ENCODE data around the gene MZT2A. TPM values are rescaled to one million over a fixed set of nuclear protein-coding genes. Genes with fewer than 3 reads are reported as not detected.
"Not testable (repeated sequence)": the region's sequence is repeated elsewhere in the genome, so short reads cannot be mapped to it uniquely, and the experiment has no call there.

The MZT2A gene
- total RNA-seq, 4 donors from 2014 or later = 24.2 to 36.1 (median 32.3) TPM

GRCh38 chr2:131530626-131531344 lies 38.6 kb upstream of the MZT2A start:
- H3K36me3 ChIP-seq; intact Hi-C loops (cut with DNase I; ENCODE audit: low total_unique reads); H3K4me3 ChIP-seq; H3K27me3 ChIP-seq; H3K27ac ChIP-seq; ATAC-seq; DNase-seq; H3K4me1 ChIP-seq; in situ Hi-C loops (cut with MboI; ENCODE audit: low sequenced_read_pairs in 4 of 4); H3K9me3 ChIP-seq: not testable (repeated sequence)

- H3K36me3 ChIP-seq; ATAC-seq; DNase-seq; H3K4me1 ChIP-seq; H3K27ac ChIP-seq; H3K9me3 ChIP-seq; H3K4me3 ChIP-seq; in situ Hi-C loops (cut with MboI; ENCODE audit: low sequenced_read_pairs in 4 of 4); intact Hi-C loops (cut with DNase I; ENCODE audit: low total_unique reads); H3K27me3 ChIP-seq: not testable (repeated sequence)
Observed at GRCh38 chr2:131529864-131530445, 37.8 kb upstream of the MZT2A start.

GRCh38 chr2:131528981-131529863 lies 37.0 kb upstream of the MZT2A start:
- H3K27me3 ChIP-seq; in situ Hi-C loops (cut with MboI; ENCODE audit: low sequenced_read_pairs in 4 of 4); H3K9me3 ChIP-seq; ATAC-seq; intact Hi-C loops (cut with DNase I; ENCODE audit: low total_unique reads); DNase-seq; H3K4me1 ChIP-seq; H3K36me3 ChIP-seq; H3K27ac ChIP-seq: not testable (repeated sequence)
- H3K4me3 ChIP-seq = peak overlapping the region in 1 of 4 donors; percentile 34

- peak within 1 kb of the TSS; percentile 28 to 41 (median 36) for H3K4me3 ChIP-seq
- H3K27ac ChIP-seq; H3K27me3 ChIP-seq; H3K36me3 ChIP-seq; H3K9me3 ChIP-seq; in situ Hi-C loops (cut with MboI; ENCODE audit: low sequenced_read_pairs in 4 of 4); intact Hi-C loops (cut with DNase I; ENCODE audit: low total_unique reads); H3K4me1 ChIP-seq: not testable (repeated sequence)
- ATAC-seq (peak; percentile 55 to 66), DNase-seq (peak in 1 of 2 donors; percentile 38)
Observed at GRCh38 chr2:131527131-131528001, 35.2 kb upstream of the MZT2A start, which contains the start of gene CCDC74A. Gene CCDC74A, plus strand, starts transcription at chr2:131527888. Its CDS starts 83 bp downstream, at chr2:131527971.

GRCh38 chr2:131525256-131525655 lies 33.1 kb upstream of the MZT2A start:
- H3K9me3 ChIP-seq = not testable (repeated sequence)

GRCh38 chr2:131521961-131522781 lies 30.0 kb upstream of the MZT2A start:
- no peak overlapping the region for H3K4me3 ChIP-seq
- peaks cover 0 to under 1% (median 0%) of the 10 kb centered on the region in 3 donors for H3K27me3 ChIP-seq
- H3K4me1 ChIP-seq = no peaks in the 10 kb centered on the region
- in situ Hi-C loops (cut with MboI; ENCODE audit: low sequenced_read_pairs in 4 of 4) = no loop called here
- peak; percentile 30 to 39 for ATAC-seq
- H3K27ac ChIP-seq = no peak overlapping the region
- intact Hi-C loops (cut with DNase I; ENCODE audit: low total_unique reads) = no loop called here
- no peak for DNase-seq
- H3K9me3 ChIP-seq = no peaks in the 10 kb centered on the region
- TF ChIP-seq POLR2A (IDR thresholded peaks at IDR 0.05) (no peak), CTCF (IDR thresholded peaks at IDR 0.05 in 4 of 5, conservative IDR thresholded peaks at IDR 0.05 in 1 of 5) (no peak)
- peaks cover 0 to 13% of the 10 kb centered on the region in 2 donors for H3K36me3 ChIP-seq

More at GRCh38 chr2:131525256-131525655, 33.1 kb upstream of the MZT2A start:
- H3K4me3 ChIP-seq; DNase-seq; ATAC-seq; in situ Hi-C loops (cut with MboI; ENCODE audit: low sequenced_read_pairs in 4 of 4); H3K27ac ChIP-seq; intact Hi-C loops (cut with DNase I; ENCODE audit: low total_unique reads); H3K4me1 ChIP-seq; H3K27me3 ChIP-seq; H3K36me3 ChIP-seq: not testable (repeated sequence)

GRCh38 chr2:131521524-131521923 lies 29.3 kb upstream of the MZT2A start:
- DNase-seq; H3K9me3 ChIP-seq; H3K4me3 ChIP-seq; H3K4me1 ChIP-seq; ATAC-seq; H3K27me3 ChIP-seq; H3K27ac ChIP-seq; intact Hi-C loops (cut with DNase I; ENCODE audit: low total_unique reads); in situ Hi-C loops (cut with MboI; ENCODE audit: low sequenced_read_pairs in 4 of 4): not testable (repeated sequence)
- peaks cover 0 to 17% of the 10 kb centered on the region in 2 donors for H3K36me3 ChIP-seq
